ENCODE measurements around the gene PHACTR2. TPM values are rescaled to one million over a fixed set of nuclear protein-coding genes. Genes with fewer than 3 reads are reported as not detected.
"Not testable (repeated sequence)": the region's sequence is repeated elsewhere in the genome, so short reads cannot be mapped to it uniquely, and the experiment has no call there.

PHACTR2 gene
- total RNA-seq, 1 experiment from 2014 or later = 39.8 TPM

- no peaks in the 10 kb centered on the region for H3K9me2 ChIP-seq (ENCODE audit: insufficient read depth)
- no peaks in the 10 kb centered on the region for H4K20me1 ChIP-seq (ENCODE audit: insufficient read depth)
- ChIA-PET CTCF (no interaction called here), POLR2A (ENCODE audit: unreplicated experiment) (no interaction called here)
- H3K27me3 ChIP-seq (ENCODE audit: insufficient read depth, low read depth) = no peaks in the 10 kb centered on the region
- no peak overlapping the region for H2AFZ ChIP-seq
- H3K79me2 ChIP-seq (ENCODE audit: low read depth) = no peaks in the 10 kb centered on the region
- DNase-seq = no peak
- TF ChIP-seq EZH2 (IDR thresholded peaks at IDR 0.05; ENCODE audit: low read depth) = no peak
- TF ChIP-seq, protein P1, sequence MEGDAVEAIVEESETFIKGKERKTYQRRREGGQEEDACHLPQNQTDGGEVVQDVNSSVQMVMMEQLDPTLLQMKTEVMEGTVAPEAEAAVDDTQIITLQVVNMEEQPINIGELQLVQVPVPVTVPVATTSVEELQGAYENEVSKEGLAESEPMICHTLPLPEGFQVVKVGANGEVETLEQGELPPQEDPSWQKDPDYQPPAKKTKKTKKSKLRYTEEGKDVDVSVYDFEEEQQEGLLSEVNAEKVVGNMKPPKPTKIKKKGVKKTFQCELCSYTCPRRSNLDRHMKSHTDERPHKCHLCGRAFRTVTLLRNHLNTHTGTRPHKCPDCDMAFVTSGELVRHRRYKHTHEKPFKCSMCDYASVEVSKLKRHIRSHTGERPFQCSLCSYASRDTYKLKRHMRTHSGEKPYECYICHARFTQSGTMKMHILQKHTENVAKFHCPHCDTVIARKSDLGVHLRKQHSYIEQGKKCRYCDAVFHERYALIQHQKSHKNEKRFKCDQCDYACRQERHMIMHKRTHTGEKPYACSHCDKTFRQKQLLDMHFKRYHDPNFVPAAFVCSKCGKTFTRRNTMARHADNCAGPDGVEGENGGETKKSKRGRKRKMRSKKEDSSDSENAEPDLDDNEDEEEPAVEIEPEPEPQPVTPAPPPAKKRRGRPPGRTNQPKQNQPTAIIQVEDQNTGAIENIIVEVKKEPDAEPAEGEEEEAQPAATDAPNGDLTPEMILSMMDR (conservative IDR thresholded peaks at IDR 0.05) = no peak
- no peaks in the 10 kb centered on the region for H3K9me3 ChIP-seq (ENCODE audit: insufficient read depth, low read depth)
- H3K4me1 ChIP-seq (replicated peaks; ENCODE audit: insufficient read depth) = no peaks in the 10 kb centered on the region
- no peak overlapping the region for H3K4me2 ChIP-seq
- no peak overlapping the region for H3K27ac ChIP-seq
- H3K4me3 ChIP-seq = no peak overlapping the region
- no peaks in the 10 kb centered on the region for H3K36me3 ChIP-seq (ENCODE audit: low read depth)
- no TSS peak for BruUV-seq (replicated peaks)
- intact Hi-C loops (cut with micrococcal nuclease; ENCODE audit: unreplicated experiment) = no loop called here
- H3F3A ChIP-seq (ENCODE audit: insufficient read depth, low read depth) = no peaks in the 10 kb centered on the region
Observed at GRCh38 chr6:143872201-143872600, 194.4 kb downstream of the PHACTR2 start.

- H3K9me2 ChIP-seq (ENCODE audit: insufficient read depth); intact Hi-C loops (cut with micrococcal nuclease; ENCODE audit: unreplicated experiment); H4K20me1 ChIP-seq (ENCODE audit: insufficient read depth); CTCF ChIA-PET; POLR2A ChIA-PET (ENCODE audit: unreplicated experiment); H3K4me2 ChIP-seq; H3K9me3 ChIP-seq (ENCODE audit: insufficient read depth, low read depth); H3K36me3 ChIP-seq (ENCODE audit: low read depth); BruUV-seq (replicated peaks); H3K4me1 ChIP-seq (replicated peaks; ENCODE audit: insufficient read depth); H3F3A ChIP-seq (ENCODE audit: insufficient read depth, low read depth); H2AFZ ChIP-seq; H3K27ac ChIP-seq; DNase-seq; H3K27me3 ChIP-seq (ENCODE audit: insufficient read depth, low read depth); H3K79me2 ChIP-seq (ENCODE audit: low read depth); H3K4me3 ChIP-seq: not testable (repeated sequence)
Observed at GRCh38 chr6:143873600-143873999, 195.8 kb downstream of the PHACTR2 start.

GRCh38 chr6:143874503-143874902, 196.7 kb downstream of the PHACTR2 start:
- H4K20me1 ChIP-seq (ENCODE audit: insufficient read depth); H2AFZ ChIP-seq; H3K4me1 ChIP-seq (replicated peaks; ENCODE audit: insufficient read depth); H3K9me3 ChIP-seq (ENCODE audit: insufficient read depth, low read depth); CTCF ChIA-PET; H3K27ac ChIP-seq; H3K4me3 ChIP-seq; H3K27me3 ChIP-seq (ENCODE audit: insufficient read depth, low read depth); H3K9me2 ChIP-seq (ENCODE audit: insufficient read depth); intact Hi-C loops (cut with micrococcal nuclease; ENCODE audit: unreplicated experiment); H3K79me2 ChIP-seq (ENCODE audit: low read depth); H3F3A ChIP-seq (ENCODE audit: insufficient read depth, low read depth); BruUV-seq (replicated peaks); POLR2A ChIA-PET (ENCODE audit: unreplicated experiment); H3K36me3 ChIP-seq (ENCODE audit: low read depth); H3K4me2 ChIP-seq; DNase-seq: not testable (repeated sequence)

GRCh38 chr6:143877584-143878271, 200.0 kb downstream of the PHACTR2 start:
- Histone ChIP-seq H3K27me3 (ENCODE audit: insufficient read depth, low read depth) (no peaks in the 10 kb centered on the region), H2AFZ (no peak overlapping the region), H3K36me3 (ENCODE audit: low read depth) (no peaks in the 10 kb centered on the region), H3K9me2 (ENCODE audit: insufficient read depth) (no peaks in the 10 kb centered on the region), H3K27ac (no peak overlapping the region), H3K9me3 (ENCODE audit: insufficient read depth, low read depth) (no peaks in the 10 kb centered on the region; the same call in 1 of the 2 replicates), H4K20me1 (ENCODE audit: insufficient read depth) (no peaks in the 10 kb centered on the region), H3K4me1 (replicated peaks; ENCODE audit: insufficient read depth) (peaks cover 7% of the 10 kb centered on the region), H3K4me3 (no peak overlapping the region), H3F3A (ENCODE audit: insufficient read depth, low read depth) (no peaks in the 10 kb centered on the region), H3K79me2 (ENCODE audit: low read depth) (no peaks in the 10 kb centered on the region), H3K4me2 (no peak overlapping the region)
- ChIA-PET CTCF (no interaction called here), POLR2A (ENCODE audit: unreplicated experiment) (interaction anchor here (0.6 kb wide), 1 partner anchor 246 kb away, joined by 4 read pairs; no protein-coding TSS in a partner anchor)
- BruUV-seq (replicated peaks) = no TSS peak
- TF ChIP-seq EZH2 (IDR thresholded peaks at IDR 0.05; ENCODE audit: low read depth) = no peak
- intact Hi-C loops (cut with micrococcal nuclease; ENCODE audit: unreplicated experiment) = no loop called here
- DNase-seq = no peak
